Transverse colon (tissue), 4 donors: ENCODE measurements around the gene P2RY12. TPM values are rescaled to one million over a fixed set of nuclear protein-coding genes. Genes with fewer than 3 reads are reported as not detected.

Experiments
- DNase-seq: peaks from one replicate; pipeline ENCODE4 v3.0.0-alpha.2; 2019
- H3K27ac ChIP-seq, 4 donors: fragments of 200-600 bp; sonication (generic); 2 replicates each; pipeline ENCODE4 v1.5.1; 2016 to 2018; ENCODE audit warnings: inconsistent platforms in 4 of 4
- H3K27me3 ChIP-seq: fragments of 200-600 bp; sonication (generic); 2 replicates; pipeline ENCODE4 v1.5.1; 2017; ENCODE audit warnings: inconsistent platforms
- H3K36me3 ChIP-seq, 4 donors: fragments of 200-600 bp; sonication (generic); 2 replicates each; pipeline ENCODE4 v1.5.1; 2017 to 2019; ENCODE audit warnings: inconsistent platforms in 4 of 4
- H3K4me1 ChIP-seq, 4 donors: fragments of 200-600 bp; sonication (generic); 2 replicates each; pipeline ENCODE4 v1.5.1; 2017 to 2020; ENCODE audit warnings: inconsistent platforms in 4 of 4
- H3K4me3 ChIP-seq, 4 donors: fragments of 200-600 bp; sonication (generic); 1 replicate in 1 of 4; 2 replicates in 3 of 4; pipeline versions ENCODE4 v1.5.1 to v1.6.1; 2017 to 2019; ENCODE audit warnings: inconsistent platforms in 4 of 4
- H3K9me3 ChIP-seq, 2 donors: fragments of 200-600 bp; sonication (generic); 2 replicates each; pipeline ENCODE4 v1.5.1; 2017 to 2019; ENCODE audit warnings: inconsistent platforms in 2 of 2
- EP300 ChIP-seq: sonication (generic); formaldehyde crosslinking; IDR thresholded peaks from one replicate; pipeline ENCODE4 v1.6.1; 2017; ENCODE audit warnings: antibody characterized with exemption, low read depth
- POLR2A ChIP-seq: fragments of 450-650 bp; IDR thresholded peaks from one replicate; pipeline ENCODE4 v1.6.1; 2016; ENCODE audit warnings: antibody characterized with exemption, mild to moderate bottlenecking, moderate library complexity
- POLR2AphosphoS5 ChIP-seq, 3 donors: sonication (generic); formaldehyde crosslinking; IDR thresholded peaks; one replicate each; pipeline ENCODE4 v1.6.1; 2016; ENCODE audit warnings: antibody characterized with exemption in 3 of 3
- WGBS, 2 donors: methylation state at CpG; one replicate each; pipeline ENCODE4 v1.1.5; 2018; ENCODE audit warnings: low coverage in 1 of 2; 5-methylcytosine and 5-hydroxymethylcytosine counted together
- in situ Hi-C, 4 donors: fragments of 200-750 bp; cut with MboI; loops; one replicate each; pipeline versions ENCODE4 v1.15.0 to v1.15.1; 2017; ENCODE audit warnings: low sequenced_read_pairs in 3 of 4, low pct_ligation_motif_present in 1 of 4, low pct_unique_long_range_greater_than_20kb in 1 of 4
- intact Hi-C: fragments of 100-400 bp; cut with DNase I; formaldehyde crosslinking; loops from one replicate; pipeline ENCODE4 v1.15.1; 2023; ENCODE audit warnings: low total_unique reads
- total RNA-seq, 4 donors: library from RNA; depleted of rRNA; stranded (reverse); fragments of >200 nt; gene quantifications; one replicate each; pipeline ENCODE4 v1.1.0, GENCODE V29; 2016
- TF ChIP-seq, protein P1 (sequence below), 5 experiments: fragments of 200-600 bp in 3 of 5; fragments of 450-650 bp in 2 of 5; sonication (generic) in 3 of 5; IDR thresholded peaks; 1 replicate in 2 of 5; 2 replicates in 3 of 5; pipeline ENCODE4 v1.5.1; 2016 to 2017; ENCODE audit warnings: antibody characterized with exemption in 5 of 5, inconsistent platforms in 3 of 5, mild to moderate bottlenecking in 2 of 5, moderate library complexity in 1 of 5

The P2RY12 gene
- total RNA-seq, 4 donors from 2014 or later, result 1.1 to 1.4 TPM; not detected in 2

GRCh38 chr3:151428386-151428785 is 43.8 kb upstream of the P2RY12 start:
- intact Hi-C loops (no loop called here), in situ Hi-C loops (no loop called here)
- TF ChIP-seq POLR2AphosphoS5 (IDR thresholded peaks at IDR 0.05), result no peak
- TF ChIP-seq, protein P1, sequence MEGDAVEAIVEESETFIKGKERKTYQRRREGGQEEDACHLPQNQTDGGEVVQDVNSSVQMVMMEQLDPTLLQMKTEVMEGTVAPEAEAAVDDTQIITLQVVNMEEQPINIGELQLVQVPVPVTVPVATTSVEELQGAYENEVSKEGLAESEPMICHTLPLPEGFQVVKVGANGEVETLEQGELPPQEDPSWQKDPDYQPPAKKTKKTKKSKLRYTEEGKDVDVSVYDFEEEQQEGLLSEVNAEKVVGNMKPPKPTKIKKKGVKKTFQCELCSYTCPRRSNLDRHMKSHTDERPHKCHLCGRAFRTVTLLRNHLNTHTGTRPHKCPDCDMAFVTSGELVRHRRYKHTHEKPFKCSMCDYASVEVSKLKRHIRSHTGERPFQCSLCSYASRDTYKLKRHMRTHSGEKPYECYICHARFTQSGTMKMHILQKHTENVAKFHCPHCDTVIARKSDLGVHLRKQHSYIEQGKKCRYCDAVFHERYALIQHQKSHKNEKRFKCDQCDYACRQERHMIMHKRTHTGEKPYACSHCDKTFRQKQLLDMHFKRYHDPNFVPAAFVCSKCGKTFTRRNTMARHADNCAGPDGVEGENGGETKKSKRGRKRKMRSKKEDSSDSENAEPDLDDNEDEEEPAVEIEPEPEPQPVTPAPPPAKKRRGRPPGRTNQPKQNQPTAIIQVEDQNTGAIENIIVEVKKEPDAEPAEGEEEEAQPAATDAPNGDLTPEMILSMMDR (IDR thresholded peaks at IDR 0.05), result no peak
- no peak for TF ChIP-seq EP300
- no peak for TF ChIP-seq POLR2A
- no peak overlapping the region for H3K27ac ChIP-seq
- H3K27me3 ChIP-seq, result no peaks in the 10 kb centered on the region
- 76 to 79% methylated on average over 2 of the region's 2 CpGs for WGBS, 2 donors
- no peaks in the 10 kb centered on the region for H3K36me3 ChIP-seq
- H3K4me3 ChIP-seq, result no peak overlapping the region
- no peaks in the 10 kb centered on the region for H3K4me1 ChIP-seq
- no peak for DNase-seq
- no peaks in the 10 kb centered on the region for H3K9me3 ChIP-seq

GRCh38 chr3:151426341-151426657 is 41.7 kb upstream of the P2RY12 start:
- H3K27me3 ChIP-seq, result no peaks in the 10 kb centered on the region
- H3K36me3 ChIP-seq, result no peaks in the 10 kb centered on the region
- no peaks in the 10 kb centered on the region for H3K9me3 ChIP-seq
- in situ Hi-C loops, result no loop called here
- no peaks in the 10 kb centered on the region for H3K4me1 ChIP-seq
- no peak for DNase-seq
- intact Hi-C loops, result no loop called here
- H3K4me3 ChIP-seq, result no peak overlapping the region
- TF ChIP-seq POLR2A, result no peak
- TF ChIP-seq, protein P1 (IDR thresholded peaks at IDR 0.05), result peak in 1 of 5 experiments; percentile 1
- TF ChIP-seq POLR2AphosphoS5 (IDR thresholded peaks at IDR 0.05), result no peak
- no peak overlapping the region for H3K27ac ChIP-seq

DNA sequence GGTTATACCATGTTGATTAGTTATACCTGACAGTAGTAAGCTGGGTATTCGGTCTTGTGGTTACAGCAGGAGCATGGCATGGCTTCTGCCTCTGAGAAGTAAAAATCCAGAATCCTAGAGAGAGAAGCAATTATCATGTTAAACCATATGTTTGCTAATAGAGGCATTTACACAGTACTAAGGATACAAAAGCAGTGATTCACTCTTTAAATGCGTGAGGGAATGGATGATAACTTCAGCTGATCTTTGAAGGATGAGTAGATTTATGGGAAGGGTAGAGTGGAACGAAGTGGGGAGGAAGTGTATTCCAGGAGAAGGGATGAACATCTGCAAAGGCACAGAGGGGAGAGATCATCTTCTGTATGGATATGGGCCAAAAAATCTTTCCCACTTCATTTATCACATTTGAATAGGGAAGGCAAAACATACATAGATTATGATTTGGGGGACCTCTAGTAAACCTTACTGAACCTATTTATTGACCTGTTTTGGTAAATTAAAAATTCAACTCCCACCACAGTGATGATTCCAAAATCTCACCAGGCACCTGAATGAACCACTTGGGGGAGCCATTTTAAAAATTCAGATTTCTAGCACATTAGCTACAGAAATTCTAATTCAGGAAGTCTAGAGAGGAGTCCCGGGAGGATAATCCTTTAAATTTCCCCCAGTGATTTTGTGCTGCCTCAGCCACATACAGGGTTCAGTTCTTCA is 41.2 kb upstream of the P2RY12 start:
- no peak overlapping the region for H3K27ac ChIP-seq
- H3K27me3 ChIP-seq, result no peaks in the 10 kb centered on the region
- H3K4me1 ChIP-seq, result no peaks in the 10 kb centered on the region
- 65 to 93% methylated on average over 3 to 4 of the region's 4 CpGs for WGBS, 2 donors
- TF ChIP-seq, protein P1 (IDR thresholded peaks at IDR 0.05), result peak in 1 of 5 experiments; percentile 8
- no peak for TF ChIP-seq EP300
- no peak for TF ChIP-seq POLR2AphosphoS5 (IDR thresholded peaks at IDR 0.05)
- no peak for TF ChIP-seq POLR2A
- H3K9me3 ChIP-seq, result no peaks in the 10 kb centered on the region
- in situ Hi-C loops (no loop called here), intact Hi-C loops (no loop called here)
- no peak overlapping the region for H3K4me3 ChIP-seq
- H3K36me3 ChIP-seq, result no peaks in the 10 kb centered on the region
- no peak for DNase-seq

DNA sequence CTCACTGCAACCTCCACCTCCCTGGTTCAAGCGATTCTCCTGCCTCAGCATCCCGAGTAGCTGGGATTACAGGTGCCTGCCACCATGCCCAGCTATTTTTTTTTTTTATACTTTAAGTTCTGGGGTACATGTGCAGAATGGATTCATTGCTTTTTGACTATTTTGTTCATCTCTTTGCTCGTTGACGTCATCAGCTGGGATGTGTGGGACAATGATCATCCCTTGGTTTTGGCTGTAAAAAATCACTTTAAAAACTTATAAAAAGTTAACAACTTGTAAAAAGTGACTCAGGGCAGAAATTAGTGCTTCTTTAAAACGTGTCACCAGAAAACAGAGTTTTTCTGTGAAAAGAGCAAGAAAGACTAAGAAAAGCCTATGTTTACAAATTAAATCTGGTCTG is 38.5 kb upstream of the P2RY12 start:
- Histone ChIP-seq H3K4me1 (no peaks in the 10 kb centered on the region), H3K4me3 (no peak overlapping the region), H3K9me3 (no peaks in the 10 kb centered on the region), H3K27me3 (no peaks in the 10 kb centered on the region), H3K36me3 (no peaks in the 10 kb centered on the region), H3K27ac (no peak overlapping the region)
- in situ Hi-C loops, result no loop called here
- WGBS, 2 donors, result 77 to 80% methylated on average over 5 of the region's 5 CpGs
- TF ChIP-seq POLR2A, result no peak
- TF ChIP-seq EP300, result no peak
- TF ChIP-seq, protein P1 (IDR thresholded peaks at IDR 0.05), result no peak
- no peak for TF ChIP-seq POLR2AphosphoS5 (IDR thresholded peaks at IDR 0.05)
- no peak for DNase-seq
- intact Hi-C loops, result no loop called here
